GM18519 (cell line): ENCODE measurements around the gene EEFSEC.

ENCODE experiments used
- ATAC-seq: cut with Tn5 transposase; IDR thresholded peaks from one replicate; pipeline ENCODE4 v1.9.1; 2021; ENCODE audit warnings: mild to moderate bottlenecking, moderate library complexity; ENCODE audit not compliant: unreplicated experiment, low FRiP score

The EEFSEC gene

DNA sequence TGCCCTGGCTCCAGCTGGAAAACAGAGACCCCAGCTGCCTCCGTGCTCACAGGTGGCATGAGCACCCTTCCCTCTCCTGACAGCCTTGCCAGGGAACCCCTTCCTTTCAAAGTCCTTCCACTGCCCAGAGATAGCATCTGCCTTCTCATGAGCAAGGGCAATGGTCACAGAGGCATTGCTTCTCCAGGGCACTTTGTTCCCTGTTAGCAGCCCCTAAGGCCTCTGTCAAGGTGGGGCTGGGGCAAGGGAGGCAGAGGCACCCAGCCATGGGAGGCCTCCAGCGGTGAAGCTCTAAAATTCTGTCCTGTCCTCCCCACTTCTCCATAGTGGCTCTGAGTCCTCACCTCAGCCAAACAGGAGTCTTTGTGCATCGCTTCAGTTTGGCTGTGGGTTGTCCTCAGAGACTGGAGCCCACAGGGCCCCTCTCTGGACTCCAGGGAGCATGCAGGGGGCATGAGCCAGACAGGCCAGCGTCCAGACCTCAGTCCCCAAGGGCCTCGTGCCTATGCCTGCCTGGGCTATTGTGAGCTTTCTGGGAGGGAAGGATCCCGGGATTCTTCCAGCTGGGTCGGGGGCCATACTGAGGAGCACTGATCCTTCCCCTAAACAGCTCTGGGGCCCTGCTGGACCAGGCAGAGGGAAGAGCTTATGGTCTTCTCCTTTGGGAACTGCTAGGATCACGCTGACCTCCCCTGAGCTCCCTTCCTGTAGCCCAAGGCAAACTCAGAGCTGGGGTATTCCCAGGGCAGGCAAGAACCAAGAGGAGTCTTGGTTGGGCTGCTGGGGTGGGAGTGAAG, 206.8 kb downstream of the EEFSEC start:
- ATAC-seq = no peak

DNA sequence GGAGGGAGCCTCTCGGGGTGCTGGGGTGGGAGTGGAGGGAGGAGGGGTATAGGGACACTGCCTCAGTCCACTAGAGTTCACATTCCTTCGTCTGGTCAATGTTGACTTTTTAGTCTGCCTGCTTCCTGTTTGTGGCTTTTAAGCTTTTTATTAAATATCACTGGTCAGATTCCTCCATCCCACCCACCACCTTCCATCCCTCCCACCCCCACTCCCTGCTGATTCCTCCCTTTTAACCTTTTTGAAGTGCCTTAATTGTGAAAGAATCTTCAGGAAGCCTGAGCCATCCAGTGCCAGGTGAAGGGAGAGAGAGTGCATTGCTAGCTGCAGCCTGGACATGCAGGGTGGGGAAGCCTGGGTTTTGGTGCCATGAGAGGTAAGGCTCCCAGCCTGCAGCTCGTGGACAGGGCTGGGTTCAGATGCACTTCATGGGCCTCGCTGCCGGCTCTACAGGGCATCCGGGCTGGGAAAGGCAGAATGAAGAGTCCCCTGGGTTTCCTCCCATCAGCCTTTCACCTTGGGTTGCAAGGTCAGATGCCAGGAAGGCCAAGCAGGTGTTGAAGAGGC, 207.5 kb downstream of the EEFSEC start:
- ATAC-seq = no peak

GRCh38 chr3:128362026-128362965, 209.0 kb downstream of the EEFSEC start:
- no peak for ATAC-seq

DNA sequence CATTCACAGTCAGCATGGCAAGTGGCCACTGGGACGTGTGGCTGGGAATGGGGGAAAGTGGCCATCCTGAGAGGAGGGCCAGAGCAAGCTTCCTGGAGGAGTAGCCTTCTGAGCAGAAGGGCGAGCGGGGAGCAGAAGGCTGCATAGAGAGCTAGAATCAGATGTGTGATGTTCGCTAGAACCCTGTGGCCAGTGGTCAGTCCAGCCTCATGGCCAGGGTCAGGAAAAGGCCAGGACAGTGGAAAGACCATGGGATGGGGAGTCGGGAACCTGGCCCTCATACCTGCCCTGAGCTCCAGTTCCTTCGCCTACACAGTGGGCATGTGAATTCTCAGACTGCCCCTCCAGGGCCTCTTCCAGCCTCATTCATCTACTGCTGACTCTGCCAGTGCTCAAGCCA, 211.0 kb downstream of the EEFSEC start:
- no peak for ATAC-seq

- no peak for ATAC-seq
Measured at GRCh38 chr3:128364808-128365360, 211.6 kb downstream of the EEFSEC start.

DNA sequence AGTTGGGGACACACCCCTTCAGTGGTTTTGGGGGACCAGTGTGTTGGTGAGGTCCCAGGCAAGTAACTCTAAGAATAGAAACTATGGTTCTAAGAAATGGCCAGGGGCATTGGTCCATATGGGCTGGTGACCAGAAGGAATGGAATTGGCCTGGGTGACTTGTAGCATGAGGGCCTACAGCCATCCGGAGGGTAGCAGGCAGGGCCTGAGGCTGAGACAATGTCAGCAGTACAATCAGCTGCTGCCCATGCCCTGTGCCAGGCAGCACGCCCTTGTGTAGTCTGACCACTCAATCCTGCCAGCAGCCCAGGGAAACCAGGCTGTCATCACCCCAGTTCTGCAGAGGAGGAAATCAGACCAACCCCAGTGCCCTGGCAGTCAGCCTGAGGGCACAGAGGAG, 212.9 kb downstream of the EEFSEC start:
- ATAC-seq = no peak

- ATAC-seq = no peak
Measured at GRCh38 chr3:128366652-128367051, 213.4 kb downstream of the EEFSEC start.

- ATAC-seq = no peak
Measured at GRCh38 chr3:128367221-128367620, 213.9 kb downstream of the EEFSEC start.

DNA sequence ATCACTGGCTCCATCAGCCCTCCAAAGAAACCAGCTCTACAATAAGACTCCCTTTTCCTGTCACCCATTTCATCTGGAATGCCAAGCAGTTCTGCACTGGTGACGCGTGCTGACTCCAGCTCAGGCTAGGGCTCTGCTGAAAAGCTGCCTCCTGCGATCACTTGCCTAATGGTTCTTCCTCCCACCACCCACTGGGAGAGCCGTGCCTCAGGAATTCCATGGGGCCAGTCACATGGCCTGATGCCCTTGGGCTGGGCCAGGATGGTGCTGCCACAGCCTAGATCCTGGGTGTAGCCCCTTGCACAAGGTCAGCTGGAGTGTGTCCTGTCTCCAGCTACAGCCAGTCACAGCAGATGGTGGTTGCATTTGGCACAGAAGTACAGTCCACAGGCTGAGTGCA, 214.5 kb downstream of the EEFSEC start:
- no peak for ATAC-seq

GRCh38 chr3:128368626-128369025, 215.3 kb downstream of the EEFSEC start:
- ATAC-seq = no peak

DNA sequence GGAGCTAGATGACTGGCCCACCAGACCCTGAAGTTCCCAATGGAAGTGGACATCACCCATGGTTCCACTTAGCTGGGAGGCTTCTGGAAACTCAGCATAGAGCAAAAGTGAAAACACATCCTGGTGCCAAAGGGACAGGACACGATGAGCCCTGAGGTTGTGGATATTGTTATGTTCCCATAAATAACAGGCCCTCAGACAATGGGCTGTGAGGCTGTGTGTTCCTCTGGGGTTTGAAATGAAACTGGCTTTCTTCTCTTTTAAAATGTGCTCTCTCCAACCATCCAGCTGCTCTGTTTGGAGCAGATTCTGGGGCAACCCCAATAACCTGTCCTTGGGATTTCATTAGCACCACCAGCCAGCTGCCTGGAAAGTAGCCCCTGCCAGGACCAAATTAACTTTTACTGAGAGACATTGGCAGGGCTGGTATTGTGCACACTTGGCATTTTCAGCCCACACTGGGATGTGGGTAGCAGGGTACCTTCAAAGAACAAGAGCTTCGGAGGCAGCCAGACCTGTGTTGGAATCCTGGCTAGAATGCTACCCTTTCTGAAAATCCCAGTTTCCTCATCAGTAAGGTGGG, 215.9 kb downstream of the EEFSEC start:
- no peak for ATAC-seq

- ATAC-seq = no peak
Measured at GRCh38 chr3:128369881-128370642, 216.8 kb downstream of the EEFSEC start.

- no peak for ATAC-seq
Measured at GRCh38 chr3:128372281-128372680, 219.0 kb downstream of the EEFSEC start.

DNA sequence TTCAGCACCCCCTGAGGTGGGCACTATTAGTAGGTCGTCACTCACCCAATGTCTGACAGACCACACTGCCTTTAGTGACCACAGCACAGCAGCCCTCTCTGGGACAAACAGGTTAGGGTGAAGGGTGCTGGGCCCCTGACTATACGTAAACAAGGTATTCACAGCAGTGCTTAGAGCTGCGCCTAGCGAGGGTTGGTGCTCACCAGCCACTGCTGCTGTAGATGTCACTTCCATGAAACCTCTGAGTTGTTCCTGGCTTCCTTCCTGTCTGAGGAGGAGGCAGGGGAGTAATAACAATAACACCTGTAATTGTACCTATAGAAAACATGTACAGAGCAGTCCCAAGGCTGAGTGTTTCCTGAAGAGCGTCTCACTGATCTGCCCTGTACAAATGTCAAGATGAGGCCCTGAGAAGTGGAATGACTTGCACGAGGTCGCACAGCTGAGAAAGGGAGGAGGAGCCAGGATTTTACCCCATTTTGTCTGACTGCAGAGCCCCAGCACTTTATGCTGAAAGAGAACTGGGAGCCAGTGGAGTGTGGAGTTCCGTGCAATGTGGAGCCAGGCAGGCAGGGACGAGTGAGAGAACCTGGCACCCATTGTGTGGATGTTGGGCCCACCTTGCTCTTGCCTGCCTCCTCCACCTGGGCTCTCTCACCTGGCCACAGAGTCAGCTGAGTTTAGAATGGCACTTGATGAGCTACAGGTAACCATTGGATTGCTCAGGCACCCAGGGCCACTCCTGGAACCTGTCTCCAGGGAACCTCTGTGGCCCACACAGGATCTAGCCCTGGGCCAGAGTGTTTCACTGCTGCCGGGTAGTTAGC, 219.6 kb downstream of the EEFSEC start:
- no peak for ATAC-seq

DNA sequence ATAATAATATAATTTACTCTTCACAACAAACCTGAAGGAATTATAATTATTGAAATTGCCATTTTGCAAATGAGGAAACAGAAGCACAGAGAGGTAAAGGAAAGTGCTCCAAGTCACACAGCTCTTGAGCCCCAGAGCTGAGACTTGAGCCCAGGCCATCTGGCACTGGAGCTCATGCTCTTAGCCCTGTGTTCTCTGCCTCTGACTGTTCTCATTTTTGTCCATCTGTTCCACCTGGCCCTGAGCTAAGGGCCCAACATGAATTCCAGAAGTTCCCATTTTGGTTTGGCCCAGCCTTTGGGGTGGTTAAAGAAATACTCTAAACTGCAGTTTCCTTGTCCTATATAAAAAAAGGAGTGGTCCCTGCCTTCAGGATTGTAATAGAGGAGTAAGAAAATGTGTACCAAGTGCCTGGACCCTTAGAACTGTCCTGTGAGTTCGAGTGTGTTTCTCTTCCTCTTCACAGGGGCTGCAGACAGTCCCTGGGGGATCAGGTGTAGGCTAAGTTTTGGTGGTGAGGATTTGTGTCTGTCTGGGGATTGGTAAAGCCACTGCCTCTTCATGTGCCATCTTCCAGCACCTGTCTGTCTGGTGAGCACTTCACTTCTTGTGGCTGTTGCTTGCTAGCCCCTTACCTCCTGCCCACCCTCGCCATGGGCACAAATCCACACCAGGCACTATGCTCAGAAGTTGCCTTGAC, 221.6 kb downstream of the EEFSEC start:
- ATAC-seq = no peak

DNA sequence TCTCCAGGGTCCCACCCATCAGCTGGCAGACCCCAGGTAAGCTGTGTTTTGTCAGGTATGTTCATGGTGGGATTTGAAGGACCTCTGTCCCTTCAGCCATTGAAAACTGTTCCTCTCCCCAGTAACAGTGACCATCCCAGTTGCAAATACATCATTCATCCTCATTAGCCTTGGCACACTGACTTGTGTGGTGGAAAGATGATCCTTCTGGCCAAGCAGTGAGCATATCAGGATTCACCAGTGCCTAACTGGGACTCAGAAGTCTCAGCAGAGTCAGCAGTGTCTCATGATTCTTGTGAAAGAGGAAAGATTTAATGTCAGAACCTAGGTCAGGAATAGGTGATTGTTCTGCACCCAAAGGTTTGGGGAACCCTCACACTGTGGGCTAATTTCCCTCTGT, 223.2 kb downstream of the EEFSEC start:
- ATAC-seq = no peak

DNA sequence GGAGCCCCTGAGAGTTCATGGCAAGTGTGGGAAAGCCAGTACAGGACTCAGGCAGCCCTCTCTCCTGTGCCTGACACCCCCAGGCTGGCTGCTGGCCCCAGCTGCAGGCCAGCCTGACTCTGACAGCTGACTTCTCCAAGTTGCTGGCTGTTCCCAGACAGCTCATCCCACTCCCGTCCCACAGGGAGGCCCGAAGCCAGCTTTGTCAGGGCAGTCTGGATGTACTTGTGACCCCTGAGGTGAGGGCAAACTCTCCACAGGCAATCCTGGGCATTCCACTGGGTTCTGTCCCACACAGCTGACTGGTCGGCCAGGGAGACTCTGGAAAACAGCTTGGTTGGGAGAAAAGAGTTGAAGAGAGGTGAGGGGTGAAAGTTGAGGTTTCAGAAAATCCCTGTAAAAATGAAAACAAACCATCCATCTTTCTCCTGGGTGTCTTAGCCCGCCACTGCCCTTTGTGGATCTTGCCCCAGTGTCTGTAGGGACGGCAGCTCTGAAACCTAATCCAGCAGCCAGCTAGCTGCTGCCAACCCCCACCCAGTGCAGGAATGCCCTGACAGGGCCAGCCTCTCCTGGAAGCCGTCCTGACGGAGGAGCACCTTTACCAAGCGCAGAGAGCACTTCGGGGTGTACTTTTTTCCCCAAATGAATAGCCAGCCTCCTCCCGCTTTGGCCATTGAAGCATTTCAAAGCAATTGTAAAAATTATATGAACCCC, 225.5 kb downstream of the EEFSEC start:
- ATAC-seq = no peak
